CD14-positive monocyte (primary cell): Measurements from ENCODE around the gene CACNA1S. TPM values are rescaled to one million over a fixed set of nuclear protein-coding genes. Genes with fewer than 3 reads are reported as not detected.

Experiments
- DNase-seq, 3 donors: peaks; one replicate each; pipeline ENCODE4 v3.0.0-alpha.2; 2011 to 2022
- H2AFZ ChIP-seq: 2 replicates; pipeline ENCODE4 v1.6.0; 2012; ENCODE audit warnings: mild to moderate bottlenecking, low read depth, low read length, inconsistent platforms; ENCODE audit not compliant: insufficient read depth, poor library complexity, severe bottlenecking
- H3K27ac ChIP-seq, 2 donors: 1 replicate in 1 of 2; 2 replicates in 1 of 2; pipeline ENCODE4 v1.5.1; 2012 to 2013; ENCODE audit warnings: low read length in 2 of 2, control low read depth in 1 of 2, inconsistent platforms in 1 of 2, low read depth in 1 of 2, mild to moderate bottlenecking in 1 of 2
- H3K27me3 ChIP-seq, 2 donors: one replicate each; pipeline versions ENCODE4 v1.6.0 to v1.6.1; 2011 to 2013; ENCODE audit warnings: low read length in 2 of 2; ENCODE audit not compliant: control insufficient read depth in 2 of 2, insufficient read depth in 2 of 2
- H3K36me3 ChIP-seq, 2 donors: replicated peaks in 1 of 2; 1 replicate in 1 of 2; 2 replicates in 1 of 2; pipeline versions ENCODE4 v1.5.1 to v1.6.1; 2012 to 2013; ENCODE audit warnings: low read length in 2 of 2, control low read depth in 1 of 2, inconsistent platforms in 1 of 2, mild to moderate bottlenecking in 1 of 2; ENCODE audit not compliant: insufficient read depth in 2 of 2, control insufficient read depth in 1 of 2
- H3K4me1 ChIP-seq, 2 donors: 1 replicate in 1 of 2; 2 replicates in 1 of 2; pipeline versions ENCODE4 v1.5.1 to v1.6.1; 2012 to 2013; ENCODE audit warnings: low read length in 2 of 2, control low read depth in 1 of 2, inconsistent platforms in 1 of 2, mild to moderate bottlenecking in 1 of 2, moderate library complexity in 1 of 2; ENCODE audit not compliant: insufficient read depth in 2 of 2, control insufficient read depth in 1 of 2
- H3K4me2 ChIP-seq: replicated peaks from 2 replicates; pipeline ENCODE3; 2012; ENCODE audit warnings: low read length, moderate library complexity, mild to moderate bottlenecking; ENCODE audit not compliant: poor library complexity, severe bottlenecking; ENCODE audit errors: extremely low read depth
- H3K4me3 ChIP-seq, 3 experiments: fragments of 200-600 bp in 1 of 3; sonication (generic) in 1 of 3; replicated peaks in 1 of 3; 1 replicate in 2 of 3; 2 replicates in 1 of 3; pipeline ENCODE4 v1.5.1; 2011 to 2013; ENCODE audit warnings: low read length in 3 of 3, mild to moderate bottlenecking in 3 of 3, control low read depth in 2 of 3, low read depth in 2 of 3, inconsistent platforms in 1 of 3, moderate library complexity in 1 of 3
- H3K79me2 ChIP-seq: 2 replicates; pipeline ENCODE4 v1.6.0; 2012; ENCODE audit warnings: mild to moderate bottlenecking, control low read depth, inconsistent platforms, low read length, moderate library complexity; ENCODE audit not compliant: insufficient read depth
- H3K9ac ChIP-seq: 2 replicates; pipeline ENCODE4 v1.6.0; 2017; ENCODE audit warnings: low read length, mild to moderate bottlenecking; ENCODE audit not compliant: insufficient read depth, poor library complexity, severe bottlenecking
- H3K9me3 ChIP-seq, 2 donors: replicated peaks in 1 of 2; 1 replicate in 1 of 2; 2 replicates in 1 of 2; pipeline versions ENCODE4 v1.5.1 to v1.6.1; 2012 to 2013; ENCODE audit warnings: low read length in 2 of 2, control low read depth in 1 of 2; ENCODE audit not compliant: control insufficient read depth in 1 of 2, insufficient read depth in 1 of 2
- H4K20me1 ChIP-seq: 2 replicates; pipeline ENCODE4 v1.6.0; 2012; ENCODE audit warnings: mild to moderate bottlenecking, low read length, control low read depth, moderate library complexity; ENCODE audit not compliant: insufficient read depth
- H3K27ac Mint-ChIP-seq, 7 donors: one replicate each; pipeline ENCODE4 v1.8.0; 2020; ENCODE audit warnings: mild to moderate bottlenecking in 7 of 7, mixed read lengths in 7 of 7, moderate library complexity in 6 of 7, inconsistent platforms in 2 of 7
- H3K27me3 Mint-ChIP-seq, 3 donors: one replicate each; pipeline ENCODE4 v1.8.0; 2021 to 2022; ENCODE audit warnings: low read depth in 3 of 3, mild to moderate bottlenecking in 3 of 3, mixed read lengths in 3 of 3, moderate library complexity in 3 of 3, inconsistent platforms in 1 of 3
- H3K36me3 Mint-ChIP-seq, 2 donors: one replicate each; pipeline ENCODE4 v1.8.0; 2020; ENCODE audit warnings: mixed read lengths in 2 of 2, inconsistent platforms in 1 of 2, mild to moderate bottlenecking in 1 of 2
- H3K4me1 Mint-ChIP-seq: one replicate; pipeline ENCODE4 v1.8.0; 2020; ENCODE audit warnings: mild to moderate bottlenecking, mixed read lengths
- H3K4me3 Mint-ChIP-seq, 2 donors: one replicate each; pipeline ENCODE4 v1.8.0; 2020; ENCODE audit warnings: mild to moderate bottlenecking in 2 of 2, mixed read lengths in 2 of 2, moderate library complexity in 1 of 2
- H3K9me3 Mint-ChIP-seq, 7 donors: one replicate each; pipeline ENCODE4 v1.8.0; 2020 to 2022; ENCODE audit warnings: mixed read lengths in 7 of 7, mild to moderate bottlenecking in 6 of 7, moderate library complexity in 6 of 7, inconsistent platforms in 2 of 7
- WGBS: methylation state at CpG from one replicate; pipeline ENCODE4 v1.1.5; 2013; ENCODE audit warnings: missing lambda C conversion rate; ENCODE audit not compliant: insufficient coverage; 5-methylcytosine and 5-hydroxymethylcytosine counted together
- intact Hi-C, 2 donors: fragments of 100-400 bp; cut with micrococcal nuclease; formaldehyde crosslinking; loops; one replicate each; pipeline versions ENCODE4 v1.15.0 to v1.15.1; 2023
- polyA plus RNA-seq, 3 donors: library from polyadenylated mRNA; depleted of rRNA in 1 of 3; unstranded in 2 of 3; stranded (reverse) in 1 of 3; fragments of 300-500 nt in 2 of 3; fragments of >200 nt in 1 of 3; fragmentation: Illumina TruSeq in 2 of 3; gene quantifications; 1 replicate in 2 of 3; 2 replicates in 1 of 3; pipeline ENCODE4 v1.2.3, GENCODE V29; 2012 to 2021
- TF ChIP-seq, protein P1 (sequence below): fragments of 200-600 bp; IDR thresholded peaks from one replicate; pipeline ENCODE4 v1.8.0; 2022; ENCODE audit warnings: antibody characterized with exemption, mild to moderate bottlenecking

CACNA1S gene
- polyA plus RNA-seq, 3 donors: not detected

DNA sequence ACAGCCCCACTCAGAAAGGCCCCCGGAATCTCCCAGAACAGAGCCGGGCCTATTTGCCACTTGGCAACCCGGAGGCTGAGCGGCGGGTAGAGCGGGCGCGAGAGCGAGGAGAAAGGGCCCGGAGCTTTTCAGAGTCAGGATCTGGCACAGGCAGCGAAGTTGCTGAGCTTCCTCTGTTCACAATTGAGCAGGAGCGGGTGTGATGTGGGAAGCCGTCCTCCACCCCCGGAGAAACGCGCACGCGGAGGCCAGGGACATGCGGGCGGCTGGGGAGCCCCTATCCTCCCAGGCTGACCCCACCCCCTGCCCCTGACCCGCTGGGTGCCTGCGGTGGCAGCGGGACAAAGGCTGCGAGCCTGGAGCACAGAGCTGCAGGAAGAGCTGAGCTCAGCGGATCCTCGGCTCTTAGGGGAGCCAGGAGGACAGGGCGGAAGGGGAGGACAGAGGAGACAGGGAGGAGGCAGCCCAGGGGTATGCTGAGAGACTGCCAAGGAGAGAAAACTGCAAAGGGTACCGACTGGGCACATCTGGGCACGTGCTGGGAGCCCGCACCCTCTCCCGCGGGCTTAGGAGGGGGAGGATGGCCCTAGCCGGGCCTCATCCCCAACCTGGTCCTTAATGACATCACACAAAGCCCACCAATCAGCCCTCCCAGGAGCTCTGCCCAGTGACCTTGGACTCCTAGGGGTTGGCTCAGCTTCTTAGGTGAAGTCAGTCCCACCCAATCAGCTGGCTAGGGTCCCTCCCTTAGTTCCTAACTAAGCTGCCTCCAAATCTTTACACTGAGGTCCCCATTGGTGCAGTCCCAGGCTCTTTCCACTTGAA, 98.0 kb downstream of the CACNA1S start:
- 90% methylated on average over 21 of the region's 33 CpGs for WGBS
- H3K27ac Mint-ChIP-seq: peak overlapping the region in 3 of 7 donors; percentile 25 to 76 (median 32)
- H3K4me1 Mint-ChIP-seq: peaks cover 74% of the 10 kb centered on the region

DNA sequence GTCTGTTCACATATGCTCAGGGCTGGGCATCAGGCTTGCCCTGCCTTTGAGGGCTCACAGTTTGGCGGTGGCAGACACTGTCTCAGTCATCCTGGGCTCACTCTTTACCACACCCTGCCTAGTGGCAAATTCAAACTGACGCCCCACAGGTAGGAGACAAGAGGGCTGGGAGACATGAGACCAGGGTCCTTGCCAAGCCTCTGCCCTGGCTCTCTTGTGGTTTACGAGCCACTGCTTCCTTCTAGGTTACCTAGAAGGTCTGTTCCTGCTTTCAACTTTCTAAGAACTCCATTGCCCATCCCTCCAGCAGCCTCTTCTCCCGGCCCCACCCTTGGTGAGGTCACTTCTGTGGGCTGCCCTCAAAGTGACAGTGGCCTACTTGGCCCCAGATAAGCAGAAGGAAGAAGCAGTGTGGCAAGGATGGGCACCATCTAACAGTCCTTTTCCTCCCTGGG, 99.2 kb downstream of the CACNA1S start:
- H3K4me2 ChIP-seq: peak overlapping the region; percentile 34

More for the DNA sequence above, 98.0 kb downstream of the CACNA1S start:
- peaks cover 0 to under 1% (median 0%) of the 10 kb centered on the region in 7 donors for H3K9me3 Mint-ChIP-seq
- peaks cover 98% of the 10 kb centered on the region for H4K20me1 ChIP-seq
- intact Hi-C loops: no loop called here
- H3K27me3 Mint-ChIP-seq: peaks cover 1 to 10% (median 3%) of the 10 kb centered on the region in 3 donors
- peaks cover 0 to 15% of the 10 kb centered on the region in 2 donors for H3K36me3 ChIP-seq
- DNase-seq: no peak
- no peaks in the 10 kb centered on the region for H3K9me3 ChIP-seq
- H3K36me3 Mint-ChIP-seq: peaks cover 11 to 14% of the 10 kb centered on the region in 2 donors
- H3K4me2 ChIP-seq: no peak overlapping the region
- H3K4me1 ChIP-seq: peaks cover 70 to 71% of the 10 kb centered on the region in 2 donors
- no peak overlapping the region for H3K4me3 Mint-ChIP-seq
- H3K79me2 ChIP-seq: peaks cover 80% of the 10 kb centered on the region
- TF ChIP-seq, protein P1, sequence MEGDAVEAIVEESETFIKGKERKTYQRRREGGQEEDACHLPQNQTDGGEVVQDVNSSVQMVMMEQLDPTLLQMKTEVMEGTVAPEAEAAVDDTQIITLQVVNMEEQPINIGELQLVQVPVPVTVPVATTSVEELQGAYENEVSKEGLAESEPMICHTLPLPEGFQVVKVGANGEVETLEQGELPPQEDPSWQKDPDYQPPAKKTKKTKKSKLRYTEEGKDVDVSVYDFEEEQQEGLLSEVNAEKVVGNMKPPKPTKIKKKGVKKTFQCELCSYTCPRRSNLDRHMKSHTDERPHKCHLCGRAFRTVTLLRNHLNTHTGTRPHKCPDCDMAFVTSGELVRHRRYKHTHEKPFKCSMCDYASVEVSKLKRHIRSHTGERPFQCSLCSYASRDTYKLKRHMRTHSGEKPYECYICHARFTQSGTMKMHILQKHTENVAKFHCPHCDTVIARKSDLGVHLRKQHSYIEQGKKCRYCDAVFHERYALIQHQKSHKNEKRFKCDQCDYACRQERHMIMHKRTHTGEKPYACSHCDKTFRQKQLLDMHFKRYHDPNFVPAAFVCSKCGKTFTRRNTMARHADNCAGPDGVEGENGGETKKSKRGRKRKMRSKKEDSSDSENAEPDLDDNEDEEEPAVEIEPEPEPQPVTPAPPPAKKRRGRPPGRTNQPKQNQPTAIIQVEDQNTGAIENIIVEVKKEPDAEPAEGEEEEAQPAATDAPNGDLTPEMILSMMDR: no peak
- no peak overlapping the region for H3K9ac ChIP-seq
- H3K27ac ChIP-seq: no peak overlapping the region
- H3K27me3 ChIP-seq: no peaks in the 10 kb centered on the region
- H2AFZ ChIP-seq: no peak overlapping the region
- H3K4me3 ChIP-seq: no peak overlapping the region

More for the DNA sequence above, 99.2 kb downstream of the CACNA1S start:
- Histone ChIP-seq H3K27ac (no peak overlapping the region), H3K4me3 (no peak overlapping the region), H3K36me3 (peaks cover 3 to 26% of the 10 kb centered on the region in 2 donors), H3K4me1 (peaks cover 59% of the 10 kb centered on the region in 2 donors), H3K9me3 (no peaks in the 10 kb centered on the region), H2AFZ (no peak overlapping the region), H4K20me1 (peaks cover 100% of the 10 kb centered on the region), H3K27me3 (no peaks in the 10 kb centered on the region), H3K9ac (no peak overlapping the region), H3K79me2 (peaks cover 74% of the 10 kb centered on the region)
- DNase-seq: peak; percentile 73 to 80 (median 73)
- H3K4me3 Mint-ChIP-seq: peak overlapping the region in 1 of 2 donors; percentile 62
- H3K9me3 Mint-ChIP-seq: no peaks in the 10 kb centered on the region
- TF ChIP-seq, protein P1: no peak
- H3K36me3 Mint-ChIP-seq: peaks cover 14 to 20% of the 10 kb centered on the region in 2 donors
- peaks cover 1 to 13% (median 3%) of the 10 kb centered on the region in 3 donors for H3K27me3 Mint-ChIP-seq
- WGBS: 11% methylated on average over 3 of the region's 4 CpGs
- H3K27ac Mint-ChIP-seq: peak overlapping the region; percentile 10 to 65 (median 42)
- intact Hi-C loops: no loop called here
- peaks cover 64% of the 10 kb centered on the region for H3K4me1 Mint-ChIP-seq
